GM23248 (cell line): ENCODE results near the gene ZNF709. TPM values are rescaled to one million over a fixed set of nuclear protein-coding genes. Genes with fewer than 3 reads are reported as not detected.

Experiments
- DNase-seq: peaks from one replicate; pipeline ENCODE4 v3.0.0-alpha.2; 2015
- H2AFZ ChIP-seq: fragments of 200-600 bp; sonication (generic); 2 replicates; pipeline ENCODE4 v1.6.1; 2016; ENCODE audit warnings: antibody characterized with exemption
- H3F3A ChIP-seq: fragments of 200-600 bp; sonication (generic); 2 replicates; pipeline ENCODE4 v1.6.1; 2016; ENCODE audit warnings: mild to moderate bottlenecking, antibody characterized with exemption, mixed run types; ENCODE audit not compliant: insufficient read depth
- H3K27ac ChIP-seq: fragments of 200-600 bp; sonication (generic); 2 replicates; pipeline ENCODE4 v1.5.1; 2016; ENCODE audit warnings: mild to moderate bottlenecking
- H3K27me3 ChIP-seq: fragments of 200-600 bp; sonication (generic); replicated peaks from 2 replicates; pipeline ENCODE4 v1.6.1; 2016; ENCODE audit warnings: mild to moderate bottlenecking; ENCODE audit not compliant: insufficient read depth
- H3K36me3 ChIP-seq: fragments of 200-600 bp; sonication (generic); 2 replicates; pipeline ENCODE4 v1.6.1; 2016; ENCODE audit warnings: low read depth, mild to moderate bottlenecking
- H3K4me1 ChIP-seq: fragments of 200-600 bp; sonication (generic); 2 replicates; pipeline ENCODE4 v1.6.1; 2016; ENCODE audit warnings: mild to moderate bottlenecking; ENCODE audit not compliant: insufficient read depth
- H3K4me2 ChIP-seq: fragments of 200-600 bp; sonication (generic); one replicate; pipeline ENCODE4 v1.6.1; 2016; ENCODE audit warnings: mild to moderate bottlenecking; ENCODE audit not compliant: unreplicated experiment
- H3K4me3 ChIP-seq: fragments of 200-600 bp; sonication (generic); 2 replicates; pipeline ENCODE4 v1.5.1; 2016; ENCODE audit warnings: mild to moderate bottlenecking
- H3K79me2 ChIP-seq: fragments of 200-600 bp; sonication (generic); 2 replicates; pipeline ENCODE4 v1.6.1; 2016; ENCODE audit warnings: mild to moderate bottlenecking; ENCODE audit not compliant: insufficient read depth
- H3K9ac ChIP-seq: fragments of 200-600 bp; sonication (generic); 2 replicates; pipeline ENCODE4 v1.6.1; 2016; ENCODE audit warnings: mild to moderate bottlenecking
- H3K9me2 ChIP-seq: fragments of 200-600 bp; sonication (generic); 2 replicates; pipeline ENCODE4 v1.6.1; 2016; ENCODE audit warnings: mixed run types, mild to moderate bottlenecking, moderate library complexity; ENCODE audit not compliant: insufficient read depth
- H3K9me3 ChIP-seq: fragments of 200-600 bp; sonication (generic); one replicate; pipeline ENCODE4 v1.6.1; 2017; ENCODE audit warnings: low read depth
- H4K20me1 ChIP-seq: fragments of 200-600 bp; sonication (generic); 2 replicates; pipeline ENCODE4 v1.6.0; 2016; ENCODE audit not compliant: insufficient read depth
- EZH2 ChIP-seq: fragments of 200-600 bp; sonication (generic); IDR thresholded peaks from 2 replicates; pipeline ENCODE4 v1.6.1; 2018; ENCODE audit warnings: antibody characterized with exemption, mild to moderate bottlenecking; ENCODE audit not compliant: insufficient read depth, poor library complexity, severe bottlenecking
- EZH2phosphoT487 ChIP-seq: fragments of 200-600 bp; sonication (generic); IDR thresholded peaks from 2 replicates; pipeline ENCODE4 v1.6.1; 2018; ENCODE audit warnings: antibody characterized with exemption, moderate library complexity, mild to moderate bottlenecking, low read depth; ENCODE audit not compliant: insufficient read depth
- WGBS, 2 experiments: methylation state at CpG; one replicate each; pipeline ENCODE4 v1.1.6; 2015 to 2017; ENCODE audit warnings: low lambda C conversion rate in 2 of 2, low coverage in 1 of 2; ENCODE audit errors: missing lambda C conversion rate in 2 of 2; 5-methylcytosine and 5-hydroxymethylcytosine counted together
- in situ Hi-C: fragments of 300-500 bp; cut with MboI; formaldehyde crosslinking; loops from 2 replicates; pipeline ENCODE4 v1.15.0; 2020
- polyA plus RNA-seq: library from polyadenylated mRNA; unstranded; fragments of >200 nt; fragmentation: Nextera tagmentation; extraction: Ambion mirVana; gene quantifications from 2 replicates; pipeline ENCODE4 v1.2.1, GENCODE V29; 2016
- total RNA-seq: library from RNA; depleted of rRNA; stranded (reverse); fragments of >200 nt; shearing (Covaris generic); gene quantifications from 2 replicates; pipeline ENCODE4 v1.2.3, GENCODE V29; 2014; rRNA removed

The ZNF709 gene
- 2.7 and 4.2 TPM in 2 replicates for total RNA-seq
- polyA plus RNA-seq: 1.1 and 1.6 TPM in 2 replicates

- H3K27ac ChIP-seq: peak within 1 kb of the TSS; percentile 23; the same call in 1 of the 2 replicates
- H3K4me1 ChIP-seq: peaks cover 5% of the 10 kb centered on the region; the same call in 1 of the 2 replicates
- no peak for TF ChIP-seq EZH2phosphoT487
- no peak for TF ChIP-seq EZH2
- no peaks in the 10 kb centered on the region for H3K27me3 ChIP-seq
- peaks cover 45% of the 10 kb centered on the region for H3K79me2 ChIP-seq
- no peaks in the 10 kb centered on the region for H3F3A ChIP-seq
- H3K9me3 ChIP-seq: no peaks in the 10 kb centered on the region
- no peaks in the 10 kb centered on the region for H4K20me1 ChIP-seq
- peak within 1 kb of the TSS; percentile 94 for H3K4me2 ChIP-seq
- H3K36me3 ChIP-seq: no peaks in the 10 kb centered on the region
- peak within 1 kb of the TSS; percentile 99 for H2AFZ ChIP-seq
- DNase-seq: peak; percentile 91
- in situ Hi-C loops: no loop called here
- WGBS, 2 experiments: 1% methylated on average over 40 to 51 of the region's 53 CpGs
- H3K9ac ChIP-seq: peak within 1 kb of the TSS; percentile 86
- H3K9me2 ChIP-seq: no peaks in the 10 kb centered on the region
- H3K4me3 ChIP-seq: peak within 1 kb of the TSS; percentile 96
Observed at GRCh38 chr19:12484371-12485051, at the start of gene ZNF709. TSS of gene ZNF709 (minus strand) at chr19:12484816. CDS start at chr19:12484657, 159 bp downstream.

- no peaks in the 10 kb centered on the region for H3K9me2 ChIP-seq
- in situ Hi-C loops: no loop called here
- H3K4me3 ChIP-seq: peak overlapping the region; percentile 24; the same call in 1 of the 2 replicates
- H3K9ac ChIP-seq: no peak overlapping the region
- WGBS, 2 experiments: 97 to 98% methylated on average over 8 of the region's 8 CpGs
- H3K79me2 ChIP-seq: peaks cover 40% of the 10 kb centered on the region
- H3K4me2 ChIP-seq: no peak overlapping the region
- peak; percentile 60 for DNase-seq
- H3K9me3 ChIP-seq: peaks cover 42% of the 10 kb centered on the region
- H3K4me1 ChIP-seq: no peaks in the 10 kb centered on the region
- TF ChIP-seq EZH2 (no peak), EZH2phosphoT487 (no peak)
- H3F3A ChIP-seq: peaks cover 36% of the 10 kb centered on the region
- H3K27ac ChIP-seq: no peak overlapping the region
- H3K36me3 ChIP-seq: peaks cover 72% of the 10 kb centered on the region
- H4K20me1 ChIP-seq: no peaks in the 10 kb centered on the region
- H3K27me3 ChIP-seq: no peaks in the 10 kb centered on the region
- no peak overlapping the region for H2AFZ ChIP-seq
Observed at GRCh38 chr19:12527034-12527836, 42.6 kb upstream of the ZNF709 start.

- Histone ChIP-seq H3K4me1 (no peaks in the 10 kb centered on the region), H3K9me3 (peaks cover 42% of the 10 kb centered on the region), H3K9me2 (no peaks in the 10 kb centered on the region), H3K4me2 (no peak overlapping the region), H3K4me3 (peak overlapping the region; percentile 9; the same call in 1 of the 2 replicates), H3K27me3 (no peaks in the 10 kb centered on the region), H3K27ac (no peak overlapping the region), H3F3A (peaks cover 39% of the 10 kb centered on the region), H4K20me1 (no peaks in the 10 kb centered on the region), H3K9ac (no peak overlapping the region), H2AFZ (no peak overlapping the region), H3K79me2 (peaks cover 35% of the 10 kb centered on the region), H3K36me3 (peaks cover 72% of the 10 kb centered on the region)
- in situ Hi-C loops: no loop called here
- TF ChIP-seq EZH2 (no peak), EZH2phosphoT487 (no peak)
- 89 to 93% methylated on average over 4 of the region's 4 CpGs for WGBS, 2 experiments
- no peak for DNase-seq
Observed at GRCh38 chr19:12526542-12526941, 41.9 kb upstream of the ZNF709 start.

- no peaks in the 10 kb centered on the region for H4K20me1 ChIP-seq
- H3K27ac ChIP-seq: no peak overlapping the region
- H3F3A ChIP-seq: peaks cover 22% of the 10 kb centered on the region
- no peaks in the 10 kb centered on the region for H3K27me3 ChIP-seq
- peaks cover 18% of the 10 kb centered on the region for H3K9me3 ChIP-seq
- no peak overlapping the region for H3K4me3 ChIP-seq
- H3K4me2 ChIP-seq: no peak overlapping the region
- no peaks in the 10 kb centered on the region for H3K4me1 ChIP-seq
- DNase-seq: no peak
- H3K79me2 ChIP-seq: no peaks in the 10 kb centered on the region
- WGBS, 2 experiments: 56 to 58% methylated on average over 6 of the region's 6 CpGs
- no peak overlapping the region for H2AFZ ChIP-seq
- H3K9ac ChIP-seq: no peak overlapping the region
- H3K36me3 ChIP-seq: peaks cover 39% of the 10 kb centered on the region
- no peaks in the 10 kb centered on the region for H3K9me2 ChIP-seq
- no peak for TF ChIP-seq EZH2
- TF ChIP-seq EZH2phosphoT487: no peak
- in situ Hi-C loops: no loop called here
Observed at GRCh38 chr19:12521996-12522395, 37.4 kb upstream of the ZNF709 start.
